ENCODE measurements around the gene LRG1. TPM values are rescaled to one million over a fixed set of nuclear protein-coding genes. Genes with fewer than 3 reads are reported as not detected.
"Not testable (repeated sequence)": the region's sequence is repeated elsewhere in the genome, so short reads cannot be mapped to it uniquely, and the experiment has no call there.

Gene LRG1
- total RNA-seq, 1 donor from 2014 or later, result 328 TPM

- DNase-seq (ENCODE audit: low spot score) (no peak), ATAC-seq (no peak)
These were observed 13.9 kb upstream of the LRG1 start for GRCh38 chr19:4553775-4554174.

- no peak for ATAC-seq
- DNase-seq (ENCODE audit: low spot score), result no peak
These were observed 13.4 kb upstream of the LRG1 start for GRCh38 chr19:4553092-4553695.

DNA sequence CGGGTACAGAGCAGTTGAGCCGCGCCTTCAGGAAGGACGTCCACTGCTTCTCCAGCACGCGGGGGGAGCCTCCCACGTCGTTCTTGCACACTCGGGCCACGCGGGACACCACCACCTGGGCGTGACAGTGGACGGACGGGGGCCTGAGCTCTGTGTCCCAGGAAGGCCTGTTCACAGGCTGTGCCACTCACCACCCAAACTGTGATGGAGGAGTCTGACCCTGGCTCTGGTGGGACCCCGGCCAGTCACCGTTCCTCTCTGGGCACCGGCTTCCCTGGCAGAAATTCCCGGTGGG is 12.6 kb upstream of the LRG1 start:
- ATAC-seq, result no peak
- no peak for DNase-seq (ENCODE audit: low spot score)

GRCh38 chr19:4550479-4551050 is 10.7 kb upstream of the LRG1 start:
- DNase-seq (ENCODE audit: low spot score), result no peak
- ATAC-seq, result no peak

DNA sequence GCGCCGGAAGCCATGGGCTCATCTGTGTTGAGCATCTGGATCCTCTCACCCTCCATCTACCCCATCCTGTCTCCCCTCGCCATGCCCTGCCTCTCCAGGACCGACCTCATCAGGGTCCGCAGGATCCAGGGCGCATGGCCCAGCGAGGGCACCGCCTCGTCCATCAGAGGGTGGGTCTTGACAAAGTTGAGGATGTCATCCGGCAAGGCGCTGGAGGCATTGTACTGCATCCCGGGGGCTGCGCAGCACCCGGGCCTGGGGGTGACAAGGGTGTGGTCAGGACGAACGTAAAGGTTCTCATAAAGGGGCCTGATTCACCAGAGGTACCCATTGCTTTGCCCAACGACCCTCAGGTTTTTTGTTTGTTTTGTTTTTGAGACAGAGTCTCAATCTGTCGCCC is 10.2 kb upstream of the LRG1 start:
- no peak for DNase-seq (ENCODE audit: low spot score)
- ATAC-seq, result no peak

GRCh38 chr19:4548238-4548584 is 8.4 kb upstream of the LRG1 start:
- no peak for ATAC-seq
- no peak for DNase-seq (ENCODE audit: low spot score)

DNA sequence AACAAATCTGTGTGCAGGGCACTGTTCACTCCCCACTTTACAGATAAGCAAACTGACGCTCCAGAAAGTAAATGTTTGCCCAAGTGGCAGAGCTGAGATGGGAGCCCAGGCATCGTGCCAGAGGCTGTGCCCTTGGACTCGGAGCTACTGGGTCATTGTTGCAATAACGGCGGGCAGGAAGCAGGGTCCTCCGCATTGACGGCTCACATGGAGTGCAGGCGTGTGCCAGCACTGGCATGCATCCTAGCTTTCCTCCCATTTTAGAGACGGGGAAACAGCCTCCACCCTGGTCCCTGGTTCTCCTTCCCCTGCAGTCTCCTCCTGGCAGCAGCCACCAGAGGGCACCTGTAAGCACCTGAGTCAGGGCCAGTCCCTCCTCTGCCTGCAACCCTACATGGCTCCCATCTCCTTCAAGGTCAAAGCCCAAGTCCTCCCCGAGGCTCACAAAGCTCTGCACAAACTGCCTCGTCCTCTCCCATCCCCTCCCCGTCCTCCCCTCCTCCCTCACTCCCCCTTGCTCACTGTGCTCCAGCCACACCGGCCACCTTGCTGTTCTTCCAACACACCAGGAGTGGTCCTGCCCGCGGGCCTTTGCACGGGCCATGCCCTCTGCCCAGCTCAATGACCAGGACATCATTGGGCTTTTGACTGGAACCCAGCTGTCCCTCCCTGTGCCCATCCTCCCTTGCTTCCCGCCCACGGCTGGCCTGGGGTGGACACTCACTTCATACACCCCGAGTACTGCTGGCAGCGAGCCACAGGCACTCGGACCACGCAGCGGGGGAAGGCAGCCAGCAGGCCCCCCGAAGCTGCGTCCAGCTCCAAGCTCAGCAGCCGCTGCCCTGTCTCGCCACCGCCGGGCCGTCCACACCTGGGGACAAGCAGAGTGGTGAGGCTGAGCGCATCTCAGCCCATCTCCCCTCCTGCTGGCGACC is 7.7 kb upstream of the LRG1 start:
- DNase-seq (ENCODE audit: low spot score), result peak; percentile 93

GRCh38 chr19:4543842-4544647 is 4.2 kb upstream of the LRG1 start:
- DNase-seq (ENCODE audit: low spot score) (no peak), ATAC-seq (no peak)

More for the DNA sequence above, 7.7 kb upstream of the LRG1 start:
- ATAC-seq, result peak; percentile 85

DNA sequence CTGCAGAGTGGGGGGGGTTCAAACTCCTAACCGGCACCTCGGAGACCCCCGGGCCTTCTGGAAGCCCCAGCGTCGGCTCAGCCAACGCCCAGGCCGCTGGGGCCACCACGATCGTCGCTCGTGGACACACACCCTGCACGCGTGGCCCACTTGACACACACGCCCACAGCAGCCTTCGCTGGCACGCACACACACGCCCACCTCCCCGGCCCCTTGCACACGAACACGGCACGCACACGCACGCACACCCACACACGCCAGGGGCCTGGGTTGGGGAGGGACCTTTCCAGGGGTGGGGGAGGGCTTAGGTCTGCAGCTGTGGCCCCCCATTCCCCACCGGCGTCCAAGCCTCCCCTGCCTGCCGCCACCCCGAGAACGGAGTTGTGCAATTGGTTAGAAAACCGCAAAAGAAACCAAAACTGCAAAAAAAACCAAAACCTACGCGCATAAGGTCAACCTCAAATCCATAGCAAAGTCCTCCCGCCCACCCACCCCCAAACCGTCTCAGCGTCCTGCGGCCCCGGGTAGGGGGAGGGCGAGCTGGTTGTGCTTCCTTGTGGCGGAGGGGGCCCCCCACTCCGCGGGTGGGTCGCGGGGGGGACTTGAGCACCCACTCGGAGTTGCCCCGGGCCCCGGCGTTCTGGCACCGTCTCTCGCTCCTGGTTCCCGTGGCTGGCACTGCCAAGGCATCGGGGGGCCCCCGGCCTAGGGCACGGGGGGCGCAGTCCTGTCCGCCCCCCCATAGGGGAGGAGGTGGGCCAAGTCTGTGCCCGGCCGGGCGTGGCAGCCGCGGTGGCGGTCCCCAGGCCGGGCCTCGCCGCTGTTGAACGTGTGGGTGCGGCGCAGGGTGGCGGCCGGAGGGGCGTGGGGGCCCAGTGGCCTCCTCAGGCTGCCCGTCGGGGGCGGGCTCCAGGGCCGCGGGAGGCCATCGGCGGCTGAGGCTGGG is 3.3 kb upstream of the LRG1 start:
- DNase-seq (ENCODE audit: low spot score), result no peak

DNA sequence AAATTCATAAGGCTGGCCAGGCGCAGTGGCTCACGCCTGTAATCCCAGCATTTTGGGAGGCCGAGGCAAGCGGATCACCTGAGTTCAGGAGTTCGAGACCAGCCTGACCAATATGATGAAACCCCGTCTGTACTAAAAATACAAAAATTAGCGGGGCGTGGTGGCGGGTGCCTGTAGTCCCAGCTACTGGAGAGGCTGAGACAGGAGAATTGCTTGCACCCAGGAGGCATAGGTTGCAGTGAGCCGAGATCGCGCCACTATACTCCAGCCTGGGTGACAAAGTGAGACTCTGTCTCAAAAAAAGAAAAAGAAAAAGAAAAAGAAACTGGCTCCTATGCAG is 1.9 kb upstream of the LRG1 start:
- ATAC-seq, result not testable (repeated sequence)

More for the DNA sequence above, 3.3 kb upstream of the LRG1 start:
- ATAC-seq, result no peak

GRCh38 chr19:4541114-4541805 is 1.4 kb upstream of the LRG1 start:
- ATAC-seq (no peak), DNase-seq (ENCODE audit: low spot score) (no peak)

More for the DNA sequence above, 1.9 kb upstream of the LRG1 start:
- DNase-seq (ENCODE audit: low spot score), result not testable (repeated sequence)

- DNase-seq (ENCODE audit: low spot score), result no peak
- no peak for ATAC-seq
These were observed 605 bp downstream of the LRG1 start for GRCh38 chr19:4539169-4539692.

GRCh38 chr19:4538601-4538954 is 1.3 kb downstream of the LRG1 start:
- no peak for DNase-seq (ENCODE audit: low spot score)
- no peak for ATAC-seq

DNA sequence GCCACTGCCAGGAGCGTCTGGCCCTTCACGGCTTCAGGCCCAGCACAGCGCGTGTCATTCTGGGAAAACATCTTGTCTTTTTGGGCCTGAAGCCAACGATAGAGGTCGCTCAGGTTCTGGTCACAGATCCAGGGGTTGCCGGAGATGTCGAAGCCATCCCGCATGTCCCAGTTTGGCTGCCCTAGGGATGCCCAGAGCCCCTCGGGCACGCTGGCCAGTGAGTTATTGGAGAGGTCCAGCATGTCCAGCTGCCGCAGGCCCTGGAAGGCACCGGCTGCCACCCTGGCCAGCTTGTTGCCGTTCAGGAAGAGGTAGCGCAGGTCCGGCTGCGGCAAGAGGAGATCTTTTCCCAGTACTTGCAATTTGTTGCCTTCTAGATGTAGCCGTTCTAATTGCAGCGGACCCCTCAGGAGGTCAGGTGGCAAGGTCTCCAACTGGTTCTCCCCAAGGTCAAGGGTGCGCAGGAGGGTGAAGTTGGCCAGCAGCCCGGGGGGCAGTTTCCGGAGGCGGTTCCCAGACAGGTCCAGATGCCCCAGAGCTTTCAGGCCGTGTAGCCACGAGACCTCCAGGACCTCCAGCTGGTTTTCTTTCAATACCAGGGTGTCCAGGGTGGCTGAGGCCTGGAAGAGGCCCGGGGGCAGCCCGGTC is 1.8 kb downstream of the LRG1 start:
- ATAC-seq (peak; percentile 4), DNase-seq (ENCODE audit: low spot score) (peak; percentile 76)

- peak; percentile 77 for DNase-seq (ENCODE audit: low spot score)
- peak; percentile 7 for ATAC-seq
These were observed 3.0 kb downstream of the LRG1 start for GRCh38 chr19:4536798-4537197.

DNA sequence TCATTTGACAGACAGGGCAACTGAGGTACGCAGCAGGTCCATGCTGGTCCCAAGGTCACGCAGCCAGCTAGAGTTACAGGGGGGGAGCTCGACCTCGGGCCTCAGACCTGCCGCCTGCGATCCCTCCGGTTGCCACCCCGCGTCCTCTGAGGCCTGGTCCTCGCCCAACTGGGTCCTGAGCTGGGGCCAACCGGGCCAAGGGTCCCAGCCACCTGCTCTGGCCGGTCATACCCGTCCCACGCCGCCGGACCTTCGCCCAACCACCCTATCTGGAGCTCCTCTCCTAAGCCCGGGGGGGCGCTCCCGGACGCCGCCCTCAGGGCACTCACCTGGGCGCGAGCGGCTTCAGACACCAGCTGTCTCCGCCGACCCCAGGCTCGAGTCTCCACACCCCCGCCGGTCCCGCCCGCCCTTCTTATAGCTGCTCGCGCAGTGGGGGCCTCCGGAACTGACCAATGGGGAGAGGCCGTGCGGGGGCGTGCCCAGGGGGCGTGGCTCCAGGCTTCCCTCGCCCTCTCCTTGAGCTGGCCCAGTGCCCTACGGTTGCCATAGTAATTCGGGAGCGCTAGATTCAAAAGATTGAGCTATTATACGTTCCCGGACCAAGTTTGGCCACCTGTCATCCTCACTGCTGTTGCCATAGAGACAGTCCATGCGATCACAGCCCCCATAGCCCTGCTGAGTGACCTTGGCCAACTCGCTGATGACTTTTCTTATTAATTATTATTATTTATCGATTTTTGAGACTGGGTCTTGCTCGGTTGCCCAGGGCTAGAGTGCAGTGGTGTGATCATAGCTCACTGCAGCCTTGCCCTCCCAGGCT is 4.8 kb downstream of the LRG1 start, which contains the start of gene PLIN5:
Gene PLIN5, minus strand, starts transcription at position 389 of the 823 bp plus-strand sequence. CDS start 1,150 bp downstream, outside the sequence.
- ATAC-seq, result peak; percentile 67
- DNase-seq (ENCODE audit: low spot score), result peak; percentile 98

DNA sequence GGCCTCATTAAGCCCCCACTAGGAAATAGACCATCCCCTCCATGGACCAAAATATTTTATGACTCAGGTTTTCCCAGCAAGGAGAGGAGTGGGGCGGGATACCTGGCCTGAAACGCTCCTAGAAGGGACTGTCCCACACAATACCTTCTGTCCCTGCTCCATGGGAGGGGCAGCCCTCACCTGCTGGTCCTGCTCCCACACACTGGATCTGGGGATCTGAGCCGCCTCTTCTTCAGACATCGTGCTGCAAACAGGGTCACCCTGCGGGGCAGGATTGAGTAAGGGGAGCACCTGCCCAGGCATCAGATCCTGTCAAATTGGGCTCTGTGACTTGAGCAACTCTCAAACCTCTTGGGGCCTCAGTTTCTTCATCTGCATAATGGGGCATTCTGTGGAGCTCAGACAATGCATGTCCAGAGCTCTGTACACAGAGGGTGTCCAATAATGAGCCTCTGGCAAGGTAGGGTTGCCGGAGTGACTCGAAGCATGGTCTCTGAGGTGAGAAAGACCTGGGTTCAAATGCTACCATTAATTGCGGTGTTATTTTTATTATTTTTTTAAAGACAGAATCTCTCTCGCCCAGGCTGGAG is 5.9 kb downstream of the LRG1 start:
- no peak for DNase-seq (ENCODE audit: low spot score)

DNA sequence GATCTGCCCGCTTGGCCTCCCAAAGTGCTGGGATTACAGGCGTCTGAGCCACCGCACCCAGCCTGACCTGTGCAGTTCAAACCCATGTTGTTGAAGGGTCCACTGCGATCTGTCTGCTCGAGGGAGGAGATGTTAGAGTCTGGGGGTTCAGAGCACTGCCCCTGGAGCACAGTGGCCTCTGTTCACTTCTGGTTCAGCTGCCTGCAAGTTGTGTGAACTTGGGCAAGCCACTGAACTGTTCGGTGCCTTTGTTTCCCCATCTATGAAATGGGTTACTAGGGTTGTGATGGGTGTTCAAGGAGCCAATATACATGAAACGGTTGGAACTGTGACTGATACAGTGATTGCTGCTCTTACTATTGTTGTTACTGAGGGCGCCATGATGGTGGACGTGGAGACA is 6.5 kb downstream of the LRG1 start:
- ATAC-seq (no peak), DNase-seq (ENCODE audit: low spot score) (no peak)

More for the DNA sequence above, 5.9 kb downstream of the LRG1 start:
- ATAC-seq, result no peak
